B cell (primary cell): ENCODE measurements around the gene DGCR2.
"Not testable (repeated sequence)": the region's sequence is repeated elsewhere in the genome, so short reads cannot be mapped to it uniquely, and the experiment has no call there.

Source experiments
- CTCF ChIP-seq: fragments of 200-600 bp; IDR thresholded peaks from one replicate; pipeline ENCODE4 v1.8.0; 2022; ENCODE audit warnings: antibody characterized with exemption, mild to moderate bottlenecking
- EZH2 ChIP-seq: IDR thresholded peaks from 2 replicates; pipeline ENCODE4 v1.6.1; 2012; ENCODE audit warnings: borderline replicate concordance, low read depth, mild to moderate bottlenecking, moderate library complexity, low read length; ENCODE audit not compliant: insufficient read depth, poor library complexity, severe bottlenecking

- not testable (repeated sequence) for TF ChIP-seq CTCF, EZH2
Measured at GRCh38 chr22:19013411-19013810, 108.8 kb downstream of the DGCR2 start.
